ENCODE results near the gene NAA16.

DNA sequence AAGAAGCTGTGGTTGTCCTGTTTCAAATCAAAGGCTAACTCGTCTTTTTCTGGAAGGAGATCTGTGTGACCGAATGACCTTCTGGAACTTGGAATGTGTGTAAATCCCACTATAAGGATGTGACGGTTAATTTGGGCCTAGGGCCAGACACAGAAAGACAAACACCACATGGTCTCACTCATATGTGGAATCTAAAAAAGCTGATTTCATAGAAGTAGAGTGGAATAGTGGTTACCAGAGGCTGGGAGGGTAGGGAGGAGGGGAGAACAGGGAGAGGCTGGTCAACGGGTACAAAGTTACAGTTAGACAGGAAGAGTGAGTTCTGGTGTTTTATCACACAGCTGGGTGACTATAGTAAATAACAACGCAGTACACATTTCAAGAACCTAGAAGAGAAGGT lies 107.0 kb downstream of the NAA16 start:
- TF ChIP-seq, protein P1, sequence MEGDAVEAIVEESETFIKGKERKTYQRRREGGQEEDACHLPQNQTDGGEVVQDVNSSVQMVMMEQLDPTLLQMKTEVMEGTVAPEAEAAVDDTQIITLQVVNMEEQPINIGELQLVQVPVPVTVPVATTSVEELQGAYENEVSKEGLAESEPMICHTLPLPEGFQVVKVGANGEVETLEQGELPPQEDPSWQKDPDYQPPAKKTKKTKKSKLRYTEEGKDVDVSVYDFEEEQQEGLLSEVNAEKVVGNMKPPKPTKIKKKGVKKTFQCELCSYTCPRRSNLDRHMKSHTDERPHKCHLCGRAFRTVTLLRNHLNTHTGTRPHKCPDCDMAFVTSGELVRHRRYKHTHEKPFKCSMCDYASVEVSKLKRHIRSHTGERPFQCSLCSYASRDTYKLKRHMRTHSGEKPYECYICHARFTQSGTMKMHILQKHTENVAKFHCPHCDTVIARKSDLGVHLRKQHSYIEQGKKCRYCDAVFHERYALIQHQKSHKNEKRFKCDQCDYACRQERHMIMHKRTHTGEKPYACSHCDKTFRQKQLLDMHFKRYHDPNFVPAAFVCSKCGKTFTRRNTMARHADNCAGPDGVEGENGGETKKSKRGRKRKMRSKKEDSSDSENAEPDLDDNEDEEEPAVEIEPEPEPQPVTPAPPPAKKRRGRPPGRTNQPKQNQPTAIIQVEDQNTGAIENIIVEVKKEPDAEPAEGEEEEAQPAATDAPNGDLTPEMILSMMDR (IDR thresholded peaks at IDR 0.05): no peak
- TF ChIP-seq POLR2A (IDR thresholded peaks at IDR 0.05): no peak
